ENCODE measurements around the gene PI4KA. TPM values are rescaled to one million over a fixed set of nuclear protein-coding genes. Genes with fewer than 3 reads are reported as not detected.

Gene PI4KA
- total and polyA plus RNA-seq, 4 donors = 35.4 to 107 (median 50.3) TPM

DNA sequence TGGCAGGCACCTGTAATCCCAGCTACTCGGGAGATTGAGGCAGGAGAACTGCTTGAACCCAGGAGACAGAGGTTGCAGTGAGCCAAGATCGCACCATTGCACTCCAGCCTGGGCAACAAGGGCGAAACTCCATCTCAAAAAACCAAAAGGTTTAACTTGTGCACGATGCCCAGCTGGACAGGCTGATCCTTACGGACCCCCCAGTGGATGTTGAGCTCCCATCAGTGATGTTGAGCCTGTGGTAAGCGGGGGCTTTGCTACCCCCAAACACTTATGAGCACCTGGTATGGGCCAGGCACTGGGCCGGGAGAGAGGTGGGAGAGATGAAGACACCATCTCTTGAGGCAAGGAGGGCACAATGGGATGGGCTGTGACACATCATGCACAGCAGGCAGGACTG lies 92.1 kb downstream of the PI4KA start:
- Histone ChIP-seq H3K4me3 (no peak overlapping the region), H3K9me3 (ENCODE audit: control insufficient read depth in 4 of 4, insufficient read depth in 3 of 4, low read length in 3 of 4) (no peaks in the 10 kb centered on the region), H3K27ac (ENCODE audit: low read depth in 1 of 2, low read length in 1 of 2) (no peak overlapping the region), H3K9ac (ENCODE audit: insufficient read depth in 1 of 2, low read length in 2 of 2) (no peak overlapping the region), H3K4me1 (ENCODE audit: control insufficient read depth in 5 of 5, insufficient read depth in 5 of 5, low read length in 5 of 5) (peaks cover 0 to 5% (median 0%) of the 10 kb centered on the region in 5 donors), H3K36me3 (ENCODE audit: control insufficient read depth in 4 of 4, insufficient read depth in 4 of 4, low read length in 4 of 4) (peaks cover 3 to 26% (median 15%) of the 10 kb centered on the region in 4 donors), H3K27me3 (ENCODE audit: control insufficient read depth in 3 of 3, insufficient read depth in 3 of 3, low read length in 2 of 3) (no peaks in the 10 kb centered on the region)
- 98 to 99% methylated on average over 7 of the region's 7 CpGs for WGBS, 2 donors
- TF ChIP-seq, protein P1, sequence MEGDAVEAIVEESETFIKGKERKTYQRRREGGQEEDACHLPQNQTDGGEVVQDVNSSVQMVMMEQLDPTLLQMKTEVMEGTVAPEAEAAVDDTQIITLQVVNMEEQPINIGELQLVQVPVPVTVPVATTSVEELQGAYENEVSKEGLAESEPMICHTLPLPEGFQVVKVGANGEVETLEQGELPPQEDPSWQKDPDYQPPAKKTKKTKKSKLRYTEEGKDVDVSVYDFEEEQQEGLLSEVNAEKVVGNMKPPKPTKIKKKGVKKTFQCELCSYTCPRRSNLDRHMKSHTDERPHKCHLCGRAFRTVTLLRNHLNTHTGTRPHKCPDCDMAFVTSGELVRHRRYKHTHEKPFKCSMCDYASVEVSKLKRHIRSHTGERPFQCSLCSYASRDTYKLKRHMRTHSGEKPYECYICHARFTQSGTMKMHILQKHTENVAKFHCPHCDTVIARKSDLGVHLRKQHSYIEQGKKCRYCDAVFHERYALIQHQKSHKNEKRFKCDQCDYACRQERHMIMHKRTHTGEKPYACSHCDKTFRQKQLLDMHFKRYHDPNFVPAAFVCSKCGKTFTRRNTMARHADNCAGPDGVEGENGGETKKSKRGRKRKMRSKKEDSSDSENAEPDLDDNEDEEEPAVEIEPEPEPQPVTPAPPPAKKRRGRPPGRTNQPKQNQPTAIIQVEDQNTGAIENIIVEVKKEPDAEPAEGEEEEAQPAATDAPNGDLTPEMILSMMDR (IDR thresholded peaks at IDR 0.05; ENCODE audit: control extremely low read depth, extremely low read depth) = no peak
- no peak for DNase-seq
- ATAC-seq (ENCODE audit: insufficient read depth, low FRiP score) = no peak

DNA sequence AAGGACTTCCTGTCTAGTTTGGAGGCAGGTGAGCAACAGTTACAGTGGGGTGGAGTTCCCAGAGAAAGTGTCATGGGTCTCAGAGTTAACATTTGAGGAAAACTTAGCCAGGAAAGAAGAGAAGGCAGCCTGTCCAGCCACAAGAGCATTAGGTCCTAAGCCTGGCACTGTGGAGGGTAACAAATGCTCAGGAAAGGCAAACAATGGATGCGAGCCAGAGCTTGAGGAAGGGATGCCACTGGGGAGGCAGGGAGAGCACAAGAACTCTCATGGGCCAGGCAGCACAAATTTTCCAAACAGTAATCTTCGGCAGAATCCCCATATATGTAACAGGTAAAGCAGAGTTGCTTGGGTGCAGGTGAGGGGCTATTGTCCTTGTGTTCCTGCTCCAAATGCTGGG lies 92.7 kb downstream of the PI4KA start:
- ATAC-seq (ENCODE audit: insufficient read depth, low FRiP score) (no peak), DNase-seq (no peak)
- Histone ChIP-seq H3K9me3 (ENCODE audit: control insufficient read depth in 4 of 4, insufficient read depth in 3 of 4, low read length in 3 of 4) (no peaks in the 10 kb centered on the region), H3K4me1 (ENCODE audit: control insufficient read depth in 5 of 5, insufficient read depth in 5 of 5, low read length in 5 of 5) (peaks cover 0 to 5% (median 0%) of the 10 kb centered on the region in 5 donors), H3K27ac (ENCODE audit: low read depth in 1 of 2, low read length in 1 of 2) (no peak overlapping the region), H3K9ac (ENCODE audit: insufficient read depth in 1 of 2, low read length in 2 of 2) (no peak overlapping the region), H3K4me3 (no peak overlapping the region), H3K27me3 (ENCODE audit: control insufficient read depth in 3 of 3, insufficient read depth in 3 of 3, low read length in 2 of 3) (no peaks in the 10 kb centered on the region), H3K36me3 (ENCODE audit: control insufficient read depth in 4 of 4, insufficient read depth in 4 of 4, low read length in 4 of 4) (peaks cover 3 to 27% (median 15%) of the 10 kb centered on the region in 4 donors)
- TF ChIP-seq, protein P1 (IDR thresholded peaks at IDR 0.05; ENCODE audit: control extremely low read depth, extremely low read depth) = no peak
- 72 to 89% methylated on average over 2 of the region's 2 CpGs for WGBS, 2 donors

DNA sequence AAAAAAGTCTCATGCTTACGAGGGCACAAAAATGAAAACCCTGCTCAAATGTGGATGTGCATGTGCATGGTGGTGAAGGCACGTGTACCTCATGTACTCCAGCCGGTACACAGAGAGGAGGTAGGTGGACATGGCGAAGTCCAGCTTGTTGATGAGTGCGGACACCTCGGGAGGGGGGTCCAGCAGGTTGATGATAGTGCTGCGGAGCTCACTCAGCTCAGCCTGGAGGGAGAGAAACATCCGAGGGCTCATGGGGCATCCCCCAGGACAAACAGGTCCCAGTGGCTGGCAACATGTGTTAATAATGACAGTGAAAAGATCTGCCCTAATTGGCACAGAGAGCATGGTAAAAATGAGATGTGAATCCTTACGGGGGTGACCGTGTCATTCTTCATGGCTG lies 93.9 kb downstream of the PI4KA start:
- no peak for DNase-seq
- TF ChIP-seq, protein P1 (IDR thresholded peaks at IDR 0.05; ENCODE audit: control extremely low read depth, extremely low read depth) = no peak
- peaks cover 3 to 31% (median 18%) of the 10 kb centered on the region in 4 donors for H3K36me3 ChIP-seq (ENCODE audit: control insufficient read depth in 4 of 4, insufficient read depth in 4 of 4, low read length in 4 of 4)
- H3K27me3 ChIP-seq (ENCODE audit: control insufficient read depth in 3 of 3, insufficient read depth in 3 of 3, low read length in 2 of 3) = no peaks in the 10 kb centered on the region
- no peak overlapping the region for H3K27ac ChIP-seq (ENCODE audit: low read depth in 1 of 2, low read length in 1 of 2)
- no peaks in the 10 kb centered on the region for H3K9me3 ChIP-seq (ENCODE audit: control insufficient read depth in 4 of 4, insufficient read depth in 3 of 4, low read length in 3 of 4)
- 96 to 97% methylated on average over 10 of the region's 10 CpGs for WGBS, 2 donors
- H3K9ac ChIP-seq (ENCODE audit: insufficient read depth in 1 of 2, low read length in 2 of 2) = no peak overlapping the region
- no peak for ATAC-seq (ENCODE audit: insufficient read depth, low FRiP score)
- peaks cover 0 to 5% (median 0%) of the 10 kb centered on the region in 5 donors for H3K4me1 ChIP-seq (ENCODE audit: control insufficient read depth in 5 of 5, insufficient read depth in 5 of 5, low read length in 5 of 5)
- no peak overlapping the region for H3K4me3 ChIP-seq

DNA sequence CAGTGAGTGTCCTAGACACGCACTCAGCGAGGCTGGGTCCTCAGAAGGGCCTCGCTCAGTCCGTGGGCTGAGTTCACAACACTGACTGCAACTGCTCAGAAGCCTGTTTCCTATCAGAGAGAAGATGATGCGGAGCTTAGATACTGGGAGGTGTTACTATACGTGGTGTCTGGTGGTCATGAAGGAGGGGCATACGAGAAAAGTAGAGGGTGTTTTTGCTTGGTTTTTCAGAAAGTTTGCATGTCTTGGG lies 94.2 kb downstream of the PI4KA start:
- no peak overlapping the region for H3K4me3 ChIP-seq
- no peaks in the 10 kb centered on the region for H3K9me3 ChIP-seq (ENCODE audit: control insufficient read depth in 4 of 4, insufficient read depth in 3 of 4, low read length in 3 of 4)
- H3K27me3 ChIP-seq (ENCODE audit: control insufficient read depth in 3 of 3, insufficient read depth in 3 of 3, low read length in 2 of 3) = no peaks in the 10 kb centered on the region
- peaks cover 3 to 31% (median 18%) of the 10 kb centered on the region in 4 donors for H3K36me3 ChIP-seq (ENCODE audit: control insufficient read depth in 4 of 4, insufficient read depth in 4 of 4, low read length in 4 of 4)
- no peak overlapping the region for H3K9ac ChIP-seq (ENCODE audit: insufficient read depth in 1 of 2, low read length in 2 of 2)
- TF ChIP-seq, protein P1 (IDR thresholded peaks at IDR 0.05; ENCODE audit: control extremely low read depth, extremely low read depth) = no peak
- DNase-seq (no peak), ATAC-seq (ENCODE audit: insufficient read depth, low FRiP score) (no peak)
- peaks cover 0 to 5% (median 0%) of the 10 kb centered on the region in 5 donors for H3K4me1 ChIP-seq (ENCODE audit: control insufficient read depth in 5 of 5, insufficient read depth in 5 of 5, low read length in 5 of 5)
- 85 to 87% methylated on average over 7 of the region's 7 CpGs for WGBS, 2 donors
- no peak overlapping the region for H3K27ac ChIP-seq (ENCODE audit: low read depth in 1 of 2, low read length in 1 of 2)

Measured in lung (tissue), 12 donors.